Measurements from ENCODE around the gene BBOF1. TPM values are rescaled to one million over a fixed set of nuclear protein-coding genes. Genes with fewer than 3 reads are reported as not detected.
"Not testable (repeated sequence)": the region's sequence is repeated elsewhere in the genome, so short reads cannot be mapped to it uniquely, and the experiment has no call there.

The BBOF1 gene
- total and polyA plus RNA-seq, 12 donors = 1.8 to 5.9 (median 3.4) TPM

DNA sequence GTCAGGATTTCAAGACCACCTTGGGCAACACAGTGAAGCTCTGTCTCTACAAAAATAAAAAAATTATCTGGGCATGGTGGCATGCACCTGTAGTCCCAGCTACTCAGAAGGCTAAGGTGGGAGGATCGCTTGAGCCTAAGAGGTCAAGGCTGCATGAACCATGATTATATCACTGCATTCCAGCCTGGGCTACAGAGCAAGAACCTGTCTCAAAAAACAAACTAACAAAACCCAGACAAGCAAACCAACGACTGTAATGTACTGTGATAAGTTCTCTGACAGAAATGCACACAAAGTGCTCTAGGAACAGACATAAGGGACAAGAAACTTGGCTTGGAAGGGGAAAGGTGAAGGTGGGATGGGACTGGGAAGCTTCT lies 22.4 kb upstream of the BBOF1 start:
- no peak overlapping the region for H3K27ac ChIP-seq
- ATAC-seq (no peak), DNase-seq (no peak)
- TF ChIP-seq, protein P1, sequence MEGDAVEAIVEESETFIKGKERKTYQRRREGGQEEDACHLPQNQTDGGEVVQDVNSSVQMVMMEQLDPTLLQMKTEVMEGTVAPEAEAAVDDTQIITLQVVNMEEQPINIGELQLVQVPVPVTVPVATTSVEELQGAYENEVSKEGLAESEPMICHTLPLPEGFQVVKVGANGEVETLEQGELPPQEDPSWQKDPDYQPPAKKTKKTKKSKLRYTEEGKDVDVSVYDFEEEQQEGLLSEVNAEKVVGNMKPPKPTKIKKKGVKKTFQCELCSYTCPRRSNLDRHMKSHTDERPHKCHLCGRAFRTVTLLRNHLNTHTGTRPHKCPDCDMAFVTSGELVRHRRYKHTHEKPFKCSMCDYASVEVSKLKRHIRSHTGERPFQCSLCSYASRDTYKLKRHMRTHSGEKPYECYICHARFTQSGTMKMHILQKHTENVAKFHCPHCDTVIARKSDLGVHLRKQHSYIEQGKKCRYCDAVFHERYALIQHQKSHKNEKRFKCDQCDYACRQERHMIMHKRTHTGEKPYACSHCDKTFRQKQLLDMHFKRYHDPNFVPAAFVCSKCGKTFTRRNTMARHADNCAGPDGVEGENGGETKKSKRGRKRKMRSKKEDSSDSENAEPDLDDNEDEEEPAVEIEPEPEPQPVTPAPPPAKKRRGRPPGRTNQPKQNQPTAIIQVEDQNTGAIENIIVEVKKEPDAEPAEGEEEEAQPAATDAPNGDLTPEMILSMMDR (IDR thresholded peaks at IDR 0.05) = no peak
- peaks cover 0 to 46% (median 0%) of the 10 kb centered on the region in 9 donors for H3K36me3 ChIP-seq
- no peaks in the 10 kb centered on the region for H3K27me3 ChIP-seq
- intact Hi-C loops (cut with DNase I) = no loop called here
- no peaks in the 10 kb centered on the region for H3K9me3 ChIP-seq
- 64% methylated on average over 2 of the region's 2 CpGs for WGBS, 2 donors
- no peaks in the 10 kb centered on the region for H3K4me1 ChIP-seq
- H3K4me3 ChIP-seq = no peak overlapping the region

DNA sequence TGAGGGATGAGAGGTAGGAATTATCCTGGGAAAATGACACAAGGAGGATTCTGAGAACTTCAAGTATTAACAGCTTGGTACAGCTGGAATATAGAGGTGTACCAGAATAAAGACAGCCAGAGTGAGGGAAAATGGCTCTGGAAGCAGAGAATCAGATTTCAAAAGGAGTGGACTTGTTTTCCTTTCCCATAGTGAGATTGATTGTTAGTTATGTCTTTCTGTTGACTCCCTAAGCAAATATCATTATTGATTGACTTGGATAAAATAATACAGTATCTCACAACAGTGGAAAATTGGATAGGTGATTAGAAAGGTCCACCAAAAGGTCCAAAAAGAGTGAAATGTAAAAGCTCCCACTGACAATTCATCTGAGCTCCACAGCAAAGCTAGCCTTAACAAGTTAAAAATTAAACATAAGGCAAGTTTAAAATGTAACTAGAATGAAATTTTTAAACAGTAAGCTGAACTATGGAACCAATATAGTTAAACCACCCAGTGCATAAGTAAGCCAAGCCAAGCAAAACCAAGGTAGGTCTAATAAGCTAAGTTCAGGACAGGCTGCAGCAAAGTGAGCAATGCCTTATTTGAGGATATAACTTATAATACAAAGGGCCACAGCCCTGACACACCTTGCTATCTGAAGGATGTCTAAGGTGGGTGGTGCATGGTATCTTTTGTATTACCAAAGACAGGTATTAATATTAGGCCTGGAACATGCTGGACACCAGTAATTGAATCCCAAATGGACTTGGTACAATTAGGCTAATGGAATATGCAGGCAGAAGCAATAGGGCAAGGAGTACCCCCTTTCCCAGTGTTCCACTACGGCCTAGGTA lies 21.8 kb upstream of the BBOF1 start:
- ATAC-seq (no peak), DNase-seq (no peak)
- H3K36me3 ChIP-seq = peaks cover 0 to 51% (median 0%) of the 10 kb centered on the region in 9 donors
- TF ChIP-seq, protein P1 (IDR thresholded peaks at IDR 0.05) = no peak
- no peaks in the 10 kb centered on the region for H3K27me3 ChIP-seq
- H3K4me3 ChIP-seq = no peak overlapping the region
- no peaks in the 10 kb centered on the region for H3K9me3 ChIP-seq
- H3K27ac ChIP-seq = no peak overlapping the region
- no peaks in the 10 kb centered on the region for H3K4me1 ChIP-seq
- intact Hi-C loops (cut with DNase I) = no loop called here
- 96 to 98% methylated on average over 1 of the region's 1 CpG for WGBS, 2 donors

DNA sequence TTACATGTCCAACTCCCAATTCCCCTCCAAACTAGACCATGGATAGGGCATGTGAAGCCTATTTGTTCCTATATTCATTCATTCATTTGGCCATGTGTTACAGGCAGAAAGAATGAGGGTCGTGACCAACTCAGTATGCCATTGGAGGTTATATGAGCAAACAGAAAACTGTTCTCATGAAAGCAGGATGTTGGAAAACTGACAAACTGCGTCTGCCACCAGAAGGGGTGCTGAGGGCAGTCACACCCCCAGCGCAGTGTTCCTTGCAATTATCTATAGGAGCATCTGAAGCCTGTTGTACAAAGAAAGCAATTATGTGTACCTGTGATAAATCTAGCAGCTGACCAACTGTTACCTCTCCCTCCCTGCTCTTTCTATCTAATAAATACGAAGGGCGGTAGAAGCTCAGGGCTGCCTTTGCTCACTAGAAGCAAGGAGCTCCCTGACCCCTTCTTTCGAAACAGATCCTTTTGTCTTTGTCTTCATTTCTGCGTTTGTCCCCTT lies 21.2 kb upstream of the BBOF1 start:
- Histone ChIP-seq H3K4me1 (no peaks in the 10 kb centered on the region), H3K27ac (no peak overlapping the region), H3K27me3 (no peaks in the 10 kb centered on the region), H3K36me3 (peaks cover 0 to 53% (median 0%) of the 10 kb centered on the region in 9 donors), H3K4me3 (no peak overlapping the region), H3K9me3 (no peaks in the 10 kb centered on the region)
- 86 to 91% methylated on average over 7 of the region's 7 CpGs for WGBS, 2 donors
- DNase-seq (no peak), ATAC-seq (no peak)
- intact Hi-C loops (cut with DNase I) = no loop called here
- TF ChIP-seq, protein P1 (IDR thresholded peaks at IDR 0.05) = no peak

DNA sequence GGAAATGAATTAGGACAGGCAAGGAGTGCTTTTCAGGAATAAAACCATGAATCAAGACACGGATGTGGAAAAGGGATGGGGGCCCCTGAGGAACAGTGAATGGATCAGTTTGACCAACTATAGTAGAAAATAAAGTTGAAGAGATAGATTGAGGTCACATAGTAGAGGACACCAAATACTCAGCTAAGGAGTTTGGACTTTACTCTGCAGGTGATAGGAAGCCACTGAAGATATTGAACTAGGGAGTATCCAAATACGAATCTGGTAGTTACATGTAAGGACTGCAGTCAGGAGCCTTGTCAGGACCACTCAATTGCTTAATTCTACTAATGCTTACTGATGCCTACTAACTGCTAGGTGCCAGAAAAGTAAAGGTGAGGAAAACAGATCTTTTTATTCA lies 20.4 kb upstream of the BBOF1 start:
- Histone ChIP-seq H3K36me3 (peaks cover 0 to 60% (median 0%) of the 10 kb centered on the region in 9 donors), H3K4me1 (no peaks in the 10 kb centered on the region), H3K9me3 (no peaks in the 10 kb centered on the region), H3K4me3 (no peak overlapping the region), H3K27ac (no peak overlapping the region), H3K27me3 (no peaks in the 10 kb centered on the region)
- TF ChIP-seq, protein P1 (IDR thresholded peaks at IDR 0.05) = no peak
- ATAC-seq (no peak), DNase-seq (no peak)
- 92 to 94% methylated on average over 2 of the region's 2 CpGs for WGBS, 2 donors
- intact Hi-C loops (cut with DNase I) = no loop called here

DNA sequence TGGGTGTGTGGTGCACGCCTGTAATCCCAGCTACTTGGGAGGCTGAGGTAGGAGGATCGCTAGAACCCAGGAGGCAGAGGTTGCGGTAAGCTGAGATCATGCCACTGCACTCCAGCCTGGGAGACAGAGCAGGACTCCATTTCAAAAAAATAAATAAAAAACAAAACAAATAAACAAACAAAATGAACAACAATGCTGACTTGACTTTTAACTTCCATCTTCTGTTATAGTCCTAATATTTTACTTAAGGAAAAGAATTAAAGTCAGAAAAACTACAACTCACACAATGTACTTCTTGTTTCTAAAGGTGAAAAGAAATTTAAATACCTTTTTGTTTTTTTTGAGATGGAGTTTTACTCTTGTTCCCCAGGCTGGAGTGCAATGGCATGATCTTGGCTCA lies 13.5 kb upstream of the BBOF1 start:
- H3K27me3 ChIP-seq; H3K9me3 ChIP-seq; H3K27ac ChIP-seq; H3K4me1 ChIP-seq; intact Hi-C loops (cut with DNase I); ATAC-seq; H3K4me3 ChIP-seq; DNase-seq: not testable (repeated sequence)
- H3K36me3 ChIP-seq = peaks cover 0 to 78% (median 6%) of the 10 kb centered on the region in 9 donors
- WGBS, 2 donors = 95 to 99% methylated on average over 3 of the region's 3 CpGs

All from heart right ventricle (tissue), 16 donors.